ENCODE results near the gene FLRT2.

- TF ChIP-seq CTCF (conservative IDR thresholded peaks at IDR 0.05; ENCODE audit: low read depth, low read length) (no peak), EZH2phosphoT487 (IDR thresholded peaks at IDR 0.05; ENCODE audit: borderline replicate concordance, low read length) (no peak)
These were observed 46.3 kb upstream of the FLRT2 start for GRCh38 chr14:85483652-85484051.

Measured in PC-3 (cell line).